Thyroid gland (tissue), 4 donors: Measurements from ENCODE around the gene ABCA6. TPM values are rescaled to one million over a fixed set of nuclear protein-coding genes. Genes with fewer than 3 reads are reported as not detected.

ENCODE experiments used
- DNase-seq, 2 donors: peaks; one replicate each; pipeline ENCODE4 v3.0.0-alpha.2; 2019
- H3K27ac ChIP-seq, 3 donors: fragments of 200-600 bp; sonication (generic); 1 replicate in 2 of 3; 2 replicates in 1 of 3; pipeline ENCODE4 v1.5.1; 2016 to 2019; ENCODE audit warnings: mild to moderate bottlenecking in 1 of 3, moderate library complexity in 1 of 3
- H3K27me3 ChIP-seq: fragments of 200-600 bp; sonication (generic); one replicate; pipeline ENCODE4 v1.5.1; 2019
- H3K36me3 ChIP-seq, 2 donors: fragments of 200-600 bp; sonication (generic); one replicate each; pipeline ENCODE4 v1.5.1; 2016 to 2019
- H3K4me1 ChIP-seq, 2 donors: fragments of 200-600 bp; sonication (generic); one replicate each; pipeline ENCODE4 v1.5.1; 2017 to 2019
- H3K4me3 ChIP-seq, 3 donors: fragments of 200-600 bp; sonication (generic); replicated peaks in 1 of 3; 1 replicate in 2 of 3; 2 replicates in 1 of 3; pipeline ENCODE4 v1.5.1; 2016; ENCODE audit warnings: mild to moderate bottlenecking in 1 of 3
- H3K9me3 ChIP-seq: fragments of 200-600 bp; sonication (generic); one replicate; pipeline ENCODE4 v1.5.1; 2017
- CTCF ChIP-seq, 6 experiments: fragments of 200-600 bp in 3 of 6; fragments of 450-650 bp in 3 of 6; sonication (generic) in 3 of 6; IDR thresholded peaks; one replicate each; pipeline ENCODE4 v1.5.1; 2016 to 2019; ENCODE audit warnings: antibody characterized with exemption in 6 of 6, mild to moderate bottlenecking in 2 of 6, inconsistent platforms in 1 of 6, moderate library complexity in 1 of 6
- POLR2A ChIP-seq, 2 donors: fragments of 450-650 bp; IDR thresholded peaks; one replicate each; pipeline ENCODE4 v1.6.1; 2017; ENCODE audit warnings: antibody characterized with exemption in 2 of 2, mild to moderate bottlenecking in 2 of 2, moderate library complexity in 1 of 2
- WGBS, 2 donors: methylation state at CpG; one replicate each; pipeline ENCODE4 v1.1.5; 2017; 5-methylcytosine and 5-hydroxymethylcytosine counted together
- intact Hi-C: fragments of 100-400 bp; cut with DNase I; formaldehyde crosslinking; loops from one replicate; pipeline ENCODE4 v1.15.1; 2023
- total RNA-seq, 4 donors: library from RNA; depleted of rRNA; stranded (reverse); fragments of >200 nt; gene quantifications; one replicate each; pipeline ENCODE4 v1.2.3, GENCODE V29; 2016

The ABCA6 gene
- total RNA-seq, 4 donors from 2014 or later = 24.3 to 101 (median 64.2) TPM

- no peaks in the 10 kb centered on the region for H3K27me3 ChIP-seq
- DNase-seq = no peak
- intact Hi-C loops = no loop called here
- H3K36me3 ChIP-seq = no peaks in the 10 kb centered on the region
- TF ChIP-seq CTCF (IDR thresholded peaks at IDR 0.05) = no peak
- no peak for TF ChIP-seq POLR2A (IDR thresholded peaks at IDR 0.05)
- no peak overlapping the region for H3K27ac ChIP-seq
- peaks cover 0 to 11% of the 10 kb centered on the region in 2 donors for H3K4me1 ChIP-seq
- H3K4me3 ChIP-seq = no peak overlapping the region
- no peaks in the 10 kb centered on the region for H3K9me3 ChIP-seq
- 89% methylated on average over 1 of the region's 1 CpG for WGBS, 2 donors
These were observed 77.2 kb downstream of the ABCA6 start for GRCh38 chr17:69064476-69064875.

- 90 to 95% methylated on average over 2 of the region's 2 CpGs for WGBS, 2 donors
- intact Hi-C loops = no loop called here
- no peak for TF ChIP-seq POLR2A (IDR thresholded peaks at IDR 0.05)
These were observed 77.7 kb downstream of the ABCA6 start for GRCh38 chr17:69064001-69064400.

GRCh38 chr17:69062860-69063581 lies 78.7 kb downstream of the ABCA6 start:
- TF ChIP-seq POLR2A (IDR thresholded peaks at IDR 0.05) (no peak), CTCF (IDR thresholded peaks at IDR 0.05) (no peak)
- no peak for DNase-seq
- Histone ChIP-seq H3K4me1 (peaks cover 0 to 11% of the 10 kb centered on the region in 2 donors), H3K36me3 (no peaks in the 10 kb centered on the region), H3K27ac (no peak overlapping the region), H3K27me3 (no peaks in the 10 kb centered on the region), H3K4me3 (no peak overlapping the region), H3K9me3 (no peaks in the 10 kb centered on the region)
- WGBS, 2 donors = 89 to 93% methylated on average over 4 of the region's 4 CpGs
- intact Hi-C loops = no loop called here

More at GRCh38 chr17:69064001-69064400, 77.7 kb downstream of the ABCA6 start:
- H3K9me3 ChIP-seq = no peaks in the 10 kb centered on the region
- DNase-seq = no peak
- no peak overlapping the region for H3K4me3 ChIP-seq
- H3K36me3 ChIP-seq = no peaks in the 10 kb centered on the region
- peaks cover 0 to 11% of the 10 kb centered on the region in 2 donors for H3K4me1 ChIP-seq
- H3K27me3 ChIP-seq = no peaks in the 10 kb centered on the region
- no peak overlapping the region for H3K27ac ChIP-seq

GRCh38 chr17:69061721-69062556 lies 79.8 kb downstream of the ABCA6 start:
- TF ChIP-seq CTCF (IDR thresholded peaks at IDR 0.05) = no peak
- TF ChIP-seq POLR2A (IDR thresholded peaks at IDR 0.05) = no peak
- Histone ChIP-seq H3K27me3 (no peaks in the 10 kb centered on the region), H3K9me3 (no peaks in the 10 kb centered on the region), H3K36me3 (no peaks in the 10 kb centered on the region), H3K27ac (no peak overlapping the region), H3K4me1 (peaks cover 0 to 11% of the 10 kb centered on the region in 2 donors), H3K4me3 (no peak overlapping the region)
- 84 to 90% methylated on average over 4 of the region's 4 CpGs for WGBS, 2 donors
- intact Hi-C loops = no loop called here
- DNase-seq = no peak

DNA sequence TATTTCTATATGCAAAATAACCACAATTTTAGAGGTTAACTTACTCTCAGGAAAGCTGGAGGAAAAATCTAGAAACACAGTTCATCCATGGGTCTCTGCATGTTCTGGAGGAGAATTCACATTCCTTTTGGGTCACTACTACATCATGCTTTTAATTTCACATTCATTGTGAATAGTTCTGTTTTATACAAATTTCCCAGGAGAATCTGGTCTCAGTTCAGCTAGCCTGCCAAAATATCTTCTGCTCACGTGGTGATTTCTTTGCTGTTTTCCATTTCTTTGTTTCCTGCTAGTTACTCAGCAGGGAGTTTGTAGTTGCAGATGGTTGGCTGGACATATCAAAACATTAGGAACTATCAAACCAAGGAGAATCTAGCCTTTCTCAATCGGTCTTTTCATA lies 80.9 kb downstream of the ABCA6 start, which contains the start of gene ABCA9:
TSS of gene ABCA9 (minus strand) at position 106 of the 400 bp plus-strand sequence. CDS start 9,801 bp downstream, outside the sequence.
- DNase-seq = no peak
- H3K27ac ChIP-seq = peak within 1 kb of the TSS in 2 of 3 donors; percentile 4 to 23
- H3K4me1 ChIP-seq = peaks cover 0 to 11% of the 10 kb centered on the region in 2 donors
- H3K9me3 ChIP-seq = no peaks in the 10 kb centered on the region
- no peak within 1 kb of the TSS for H3K4me3 ChIP-seq
- WGBS, 2 donors = 9 to 13% methylated on average over 2 of the region's 2 CpGs
- no peaks in the 10 kb centered on the region for H3K36me3 ChIP-seq
- TF ChIP-seq POLR2A (IDR thresholded peaks at IDR 0.05) = no peak
- TF ChIP-seq CTCF (IDR thresholded peaks at IDR 0.05) = no peak
- H3K27me3 ChIP-seq = no peaks in the 10 kb centered on the region
- intact Hi-C loops = no loop called here
